A673 (cell line): ENCODE data around the gene VPS33A.

ENCODE experiments used
- EZH2 ChIP-seq: fragments of 200-600 bp; sonication (generic); IDR thresholded peaks from 2 replicates; pipeline ENCODE4 v1.6.1; 2017; ENCODE audit warnings: borderline replicate concordance, low read depth, mild to moderate bottlenecking, mixed read lengths, antibody characterized with exemption, low read length; ENCODE audit not compliant: poor library complexity, severe bottlenecking
- TF ChIP-seq, protein P1 (sequence below): fragments of 300-800, 200-600 bp; sonication (generic); conservative IDR thresholded peaks from 2 replicates; pipeline ENCODE4 v1.5.1; 2017; ENCODE audit warnings: low read depth, mild to moderate bottlenecking, antibody characterized with exemption, low read length, moderate library complexity, mixed read lengths

DNA sequence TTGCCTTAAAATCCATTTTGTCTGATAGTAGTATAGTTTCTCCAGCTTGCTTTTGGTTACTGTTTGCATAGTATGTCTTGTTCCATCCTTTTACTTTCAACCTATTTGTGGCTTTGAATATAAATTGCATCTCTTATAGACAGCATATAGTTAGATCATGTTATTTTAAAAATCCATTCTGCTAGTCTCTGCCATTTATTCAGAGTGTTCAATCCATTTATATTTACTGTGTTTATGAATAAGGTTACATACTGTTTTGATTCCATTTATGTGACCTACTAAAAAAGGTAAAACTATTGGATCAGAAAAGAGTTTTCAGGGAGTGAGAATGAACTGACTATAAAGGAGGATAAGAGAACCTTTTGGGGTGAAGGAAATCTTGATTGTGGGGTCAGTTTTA, 29.6 kb upstream of the VPS33A start:
- TF ChIP-seq, protein P1, sequence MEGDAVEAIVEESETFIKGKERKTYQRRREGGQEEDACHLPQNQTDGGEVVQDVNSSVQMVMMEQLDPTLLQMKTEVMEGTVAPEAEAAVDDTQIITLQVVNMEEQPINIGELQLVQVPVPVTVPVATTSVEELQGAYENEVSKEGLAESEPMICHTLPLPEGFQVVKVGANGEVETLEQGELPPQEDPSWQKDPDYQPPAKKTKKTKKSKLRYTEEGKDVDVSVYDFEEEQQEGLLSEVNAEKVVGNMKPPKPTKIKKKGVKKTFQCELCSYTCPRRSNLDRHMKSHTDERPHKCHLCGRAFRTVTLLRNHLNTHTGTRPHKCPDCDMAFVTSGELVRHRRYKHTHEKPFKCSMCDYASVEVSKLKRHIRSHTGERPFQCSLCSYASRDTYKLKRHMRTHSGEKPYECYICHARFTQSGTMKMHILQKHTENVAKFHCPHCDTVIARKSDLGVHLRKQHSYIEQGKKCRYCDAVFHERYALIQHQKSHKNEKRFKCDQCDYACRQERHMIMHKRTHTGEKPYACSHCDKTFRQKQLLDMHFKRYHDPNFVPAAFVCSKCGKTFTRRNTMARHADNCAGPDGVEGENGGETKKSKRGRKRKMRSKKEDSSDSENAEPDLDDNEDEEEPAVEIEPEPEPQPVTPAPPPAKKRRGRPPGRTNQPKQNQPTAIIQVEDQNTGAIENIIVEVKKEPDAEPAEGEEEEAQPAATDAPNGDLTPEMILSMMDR: no peak
- no peak for TF ChIP-seq EZH2
